ENCODE results near the gene TMEM129. TPM values are rescaled to one million over a fixed set of nuclear protein-coding genes. Genes with fewer than 3 reads are reported as not detected.
A peak's percentile ranks its signal among the peaks of the same experiment; 100 is the strongest.

Gene TMEM129
- total RNA-seq, 3 donors from 2014 or later: 43.7 to 57.0 (median 55.6) TPM

- Histone ChIP-seq H3K36me3 (ENCODE audit: low read depth) (no peaks in the 10 kb centered on the region), H3K4me3 (no peak overlapping the region), H3K4me1 (ENCODE audit: low read depth) (peaks cover 13% of the 10 kb centered on the region), H3K9me3 (no peaks in the 10 kb centered on the region)
- ATAC-seq (no peak), DNase-seq (no peak)
- intact Hi-C loops (cut with DNase I, micrococcal nuclease): loop anchor here in 1 of 2 donors (10.0 kb wide), 1 partner anchor 45 kb away; no protein-coding TSS in a partner anchor
- TF ChIP-seq, protein P1, sequence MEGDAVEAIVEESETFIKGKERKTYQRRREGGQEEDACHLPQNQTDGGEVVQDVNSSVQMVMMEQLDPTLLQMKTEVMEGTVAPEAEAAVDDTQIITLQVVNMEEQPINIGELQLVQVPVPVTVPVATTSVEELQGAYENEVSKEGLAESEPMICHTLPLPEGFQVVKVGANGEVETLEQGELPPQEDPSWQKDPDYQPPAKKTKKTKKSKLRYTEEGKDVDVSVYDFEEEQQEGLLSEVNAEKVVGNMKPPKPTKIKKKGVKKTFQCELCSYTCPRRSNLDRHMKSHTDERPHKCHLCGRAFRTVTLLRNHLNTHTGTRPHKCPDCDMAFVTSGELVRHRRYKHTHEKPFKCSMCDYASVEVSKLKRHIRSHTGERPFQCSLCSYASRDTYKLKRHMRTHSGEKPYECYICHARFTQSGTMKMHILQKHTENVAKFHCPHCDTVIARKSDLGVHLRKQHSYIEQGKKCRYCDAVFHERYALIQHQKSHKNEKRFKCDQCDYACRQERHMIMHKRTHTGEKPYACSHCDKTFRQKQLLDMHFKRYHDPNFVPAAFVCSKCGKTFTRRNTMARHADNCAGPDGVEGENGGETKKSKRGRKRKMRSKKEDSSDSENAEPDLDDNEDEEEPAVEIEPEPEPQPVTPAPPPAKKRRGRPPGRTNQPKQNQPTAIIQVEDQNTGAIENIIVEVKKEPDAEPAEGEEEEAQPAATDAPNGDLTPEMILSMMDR (IDR thresholded peaks at IDR 0.05): no peak
Measured at GRCh38 chr4:1759818-1760223, 38.7 kb upstream of the TMEM129 start.

- Histone ChIP-seq H3K36me3 (ENCODE audit: low read depth) (no peaks in the 10 kb centered on the region), H3K4me1 (ENCODE audit: low read depth) (peaks cover 13% of the 10 kb centered on the region), H3K9me3 (no peaks in the 10 kb centered on the region), H3K4me3 (no peak overlapping the region)
- DNase-seq (no peak), ATAC-seq (no peak)
- intact Hi-C loops (cut with DNase I, micrococcal nuclease): loop anchor here in 1 of 2 donors (10.0 kb wide), 1 partner anchor 46 kb away; no protein-coding TSS in a partner anchor
- TF ChIP-seq, protein P1 (IDR thresholded peaks at IDR 0.05): no peak
Measured at GRCh38 chr4:1759170-1759817, 38.2 kb upstream of the TMEM129 start.

DNA sequence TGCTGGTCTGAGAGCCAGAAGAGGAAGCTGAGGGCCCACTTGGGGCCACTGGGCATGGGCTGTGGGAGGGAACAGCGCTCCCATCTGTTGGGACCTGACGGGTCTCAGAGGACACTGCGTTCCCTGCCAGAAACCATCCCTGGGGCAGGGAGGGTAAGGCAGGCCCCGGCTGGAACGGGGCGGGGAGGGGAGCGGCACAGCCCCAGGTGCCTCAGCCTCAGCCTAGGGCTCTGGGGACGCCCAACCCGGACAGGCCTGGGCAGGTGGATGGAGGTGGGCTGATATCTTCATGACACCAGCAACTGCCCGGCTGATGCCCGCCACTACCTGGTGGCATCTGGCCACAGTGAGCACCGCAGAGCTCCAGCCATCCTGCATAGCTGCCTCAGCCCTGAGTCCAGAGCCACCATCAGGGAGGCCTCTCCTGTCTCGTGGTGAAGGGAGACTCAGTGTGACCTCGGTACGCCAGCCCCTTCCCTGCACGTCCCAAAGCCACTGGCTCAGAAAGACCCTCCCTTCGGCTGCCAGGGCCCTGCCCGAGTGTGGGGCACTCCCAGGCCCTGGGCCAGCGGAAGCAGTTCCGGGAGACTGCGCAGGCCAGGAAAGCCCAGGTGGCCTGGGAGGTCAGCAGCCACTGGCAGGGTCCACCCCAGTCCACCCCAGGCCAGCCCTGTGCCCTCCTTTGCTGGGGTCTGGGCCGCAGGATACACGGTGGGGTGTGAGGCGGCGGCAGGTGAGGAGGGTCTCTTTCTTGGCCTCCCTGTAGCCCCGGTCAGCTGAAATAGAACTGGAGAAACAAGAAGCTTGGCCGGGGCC lies 37.4 kb upstream of the TMEM129 start:
- no peaks in the 10 kb centered on the region for H3K9me3 ChIP-seq
- H3K36me3 ChIP-seq (ENCODE audit: low read depth): no peaks in the 10 kb centered on the region
- ATAC-seq: peak; percentile 3
- no peak overlapping the region for H3K4me3 ChIP-seq
- intact Hi-C loops (cut with DNase I, micrococcal nuclease): loop anchor here in 1 of 2 donors (10.0 kb wide), 1 partner anchor 46 kb away; no protein-coding TSS in a partner anchor
- TF ChIP-seq, protein P1 (IDR thresholded peaks at IDR 0.05): no peak
- peaks cover 7% of the 10 kb centered on the region for H3K4me1 ChIP-seq (ENCODE audit: low read depth)
- DNase-seq: no peak

DNA sequence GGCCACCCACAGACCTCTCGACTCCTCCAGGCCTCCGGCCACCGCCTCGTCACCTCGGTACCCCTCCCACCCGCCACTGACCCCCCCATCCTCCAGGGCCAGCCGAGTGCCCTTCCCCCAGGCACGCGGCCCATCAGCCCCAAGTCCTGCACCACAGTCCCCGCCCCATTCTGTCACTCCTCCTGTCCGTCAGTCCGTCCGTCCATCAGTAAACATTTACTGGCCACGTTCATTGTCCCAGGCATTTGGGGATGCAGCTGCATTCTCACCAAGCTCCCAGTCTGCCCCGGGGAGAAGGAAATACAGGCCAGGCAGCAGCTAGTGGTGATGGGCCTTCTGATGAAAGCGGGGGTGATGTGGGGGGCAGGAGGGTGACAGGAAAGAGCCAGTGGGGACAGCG lies 36.7 kb upstream of the TMEM129 start:
- H3K36me3 ChIP-seq (ENCODE audit: low read depth): no peaks in the 10 kb centered on the region
- intact Hi-C loops (cut with DNase I, micrococcal nuclease): loop anchor here in 1 of 2 donors (10.0 kb wide), 1 partner anchor 47 kb away; no protein-coding TSS in a partner anchor
- H3K9me3 ChIP-seq: no peaks in the 10 kb centered on the region
- ATAC-seq: no peak
- DNase-seq: no peak
- H3K4me1 ChIP-seq (ENCODE audit: low read depth): peaks cover 2% of the 10 kb centered on the region
- TF ChIP-seq, protein P1 (IDR thresholded peaks at IDR 0.05): no peak
- H3K4me3 ChIP-seq: no peak overlapping the region

GRCh38 chr4:1756893-1757779 lies 36.0 kb upstream of the TMEM129 start:
- intact Hi-C loops (cut with DNase I, micrococcal nuclease): loop anchor here in 1 of 2 donors (10.0 kb wide), 1 partner anchor 48 kb away; no protein-coding TSS in a partner anchor
- H3K4me3 ChIP-seq: no peak overlapping the region
- H3K4me1 ChIP-seq (ENCODE audit: low read depth): peaks cover 6% of the 10 kb centered on the region
- ATAC-seq (no peak), DNase-seq (no peak)
- no peaks in the 10 kb centered on the region for H3K9me3 ChIP-seq
- TF ChIP-seq, protein P1 (IDR thresholded peaks at IDR 0.05): no peak
- H3K36me3 ChIP-seq (ENCODE audit: low read depth): no peaks in the 10 kb centered on the region
